HepG2 (cell line): ENCODE results near the gene CDV3. TPM values are rescaled to one million over a fixed set of nuclear protein-coding genes. Genes with fewer than 3 reads are reported as not detected.

Experiments
- ATAD3A ChIP-seq: sonication (generic); formaldehyde crosslinking; IDR thresholded peaks from 2 replicates; pipeline ENCODE4 v1.4.0; 2020; ENCODE audit warnings: missing genetic modification reagents
- CREB1 ChIP-seq, 2 experiments: fragments of 450-650 bp in 1 of 2; IDR thresholded peaks; 2 replicates each; pipeline ENCODE4 v1.6.1; 2016 to 2017; ENCODE audit warnings: control low read depth in 1 of 2, mild to moderate bottlenecking in 1 of 2, missing compliant biosample characterization in 1 of 2, missing genetic modification characterization in 1 of 2
- ELF3 ChIP-seq: IDR thresholded peaks from 2 replicates; pipeline ENCODE4 v1.6.1; 2016; ENCODE audit warnings: missing genetic modification reagents, missing compliant biosample characterization
- HDAC1 ChIP-seq: sonication (generic); formaldehyde crosslinking; IDR thresholded peaks from 2 replicates; pipeline ENCODE4 v1.5.1; 2020; ENCODE audit warnings: mild to moderate bottlenecking, missing genetic modification reagents
- HNF4G ChIP-seq, 2 experiments: sonication (generic) in 1 of 2; formaldehyde crosslinking in 1 of 2; IDR thresholded peaks; 2 replicates each; pipeline versions ENCODE4 v1.4.0 to v1.6.1; 2011 to 2020; ENCODE audit warnings: borderline replicate concordance in 2 of 2, low read depth in 2 of 2, mild to moderate bottlenecking in 2 of 2, low read length in 1 of 2, missing genetic modification reagents in 1 of 2, moderate library complexity in 1 of 2
- JUND ChIP-seq: sonication (generic); formaldehyde crosslinking; IDR thresholded peaks from 2 replicates; pipeline ENCODE4 v1.8.0; 2022; ENCODE audit warnings: mild to moderate bottlenecking, missing genetic modification reagents
- KMT2B ChIP-seq: IDR thresholded peaks from 2 replicates; pipeline ENCODE4 v1.6.1; 2016; ENCODE audit warnings: missing genetic modification reagents, missing compliant biosample characterization
- MAF1 ChIP-seq: sonication (generic); formaldehyde crosslinking; IDR thresholded peaks from 2 replicates; pipeline ENCODE4 v1.5.0; 2020; ENCODE audit warnings: missing genetic modification reagents, borderline replicate concordance
- MED1 ChIP-seq: sonication (generic); formaldehyde crosslinking; IDR thresholded peaks from 2 replicates; pipeline ENCODE4 v1.4.0; 2020; ENCODE audit warnings: missing genetic modification reagents
- POLR2G ChIP-seq: fragments of 200-400 bp; formaldehyde crosslinking; IDR thresholded peaks from 2 replicates; pipeline ENCODE4 v1.6.1; 2018; ENCODE audit warnings: mild to moderate bottlenecking, low read depth, low read length, moderate library complexity
- RARA ChIP-seq: IDR thresholded peaks from 2 replicates; pipeline ENCODE4 v1.6.1; 2016; ENCODE audit warnings: missing genetic modification reagents, missing compliant biosample characterization
- SOX5 ChIP-seq: IDR thresholded peaks from 2 replicates; pipeline ENCODE4 v1.6.1; 2016; ENCODE audit warnings: borderline replicate concordance
- STAT5B ChIP-seq: sonication (generic); formaldehyde crosslinking; IDR thresholded peaks from 2 replicates; pipeline ENCODE4 v1.4.0; 2020; ENCODE audit warnings: missing genetic modification reagents
- TMF1 ChIP-seq: sonication (generic); formaldehyde crosslinking; IDR thresholded peaks from 2 replicates; pipeline ENCODE4 v1.8.1; 2022; ENCODE audit warnings: low read depth, missing genetic modification reagents
- ZNF124 ChIP-seq: sonication (generic); formaldehyde crosslinking; IDR thresholded peaks from 2 replicates; pipeline ENCODE4 v1.4.0; 2020; ENCODE audit warnings: missing genetic modification reagents
- ZNF180 ChIP-seq: sonication (generic); formaldehyde crosslinking; IDR thresholded peaks from 2 replicates; pipeline ENCODE4 v1.4.0; 2020; ENCODE audit warnings: low read depth, missing genetic modification reagents, borderline replicate concordance
- ZNF432 ChIP-seq: sonication (generic); formaldehyde crosslinking; IDR thresholded peaks from 2 replicates; pipeline ENCODE4 v1.5.0; 2020; ENCODE audit warnings: missing genetic modification reagents, mild to moderate bottlenecking, borderline replicate concordance
- ZNF501 ChIP-seq: sonication (generic); formaldehyde crosslinking; IDR thresholded peaks from 2 replicates; pipeline ENCODE4 v1.5.1; 2020; ENCODE audit warnings: mild to moderate bottlenecking, moderate library complexity, missing genetic modification reagents
- ZNF543 ChIP-seq: sonication (generic); formaldehyde crosslinking; IDR thresholded peaks from 2 replicates; pipeline ENCODE4 v1.4.0; 2020; ENCODE audit warnings: mild to moderate bottlenecking, missing genetic modification reagents
- ZNF614 ChIP-seq: IDR thresholded peaks from 2 replicates; pipeline ENCODE4 v1.6.1; 2018; ENCODE audit warnings: missing biosample characterization, missing genetic modification reagents, inconsistent platforms, borderline replicate concordance
- ZNF790 ChIP-seq: sonication (generic); formaldehyde crosslinking; IDR thresholded peaks from 2 replicates; pipeline ENCODE4 v1.8.0; 2022; ENCODE audit warnings: missing genetic modification reagents, mild to moderate bottlenecking, borderline replicate concordance
- ZSCAN21 ChIP-seq: sonication (generic); formaldehyde crosslinking; IDR thresholded peaks from 2 replicates; pipeline ENCODE4 v1.8.0; 2022; ENCODE audit warnings: mild to moderate bottlenecking, missing genetic modification reagents, moderate library complexity, borderline replicate concordance
- polyA plus RNA-seq, 8 experiments: library from polyadenylated mRNA; depleted of rRNA in 3 of 8; stranded (reverse) in 7 of 8; unstranded in 1 of 8; fragments of >200 nt; fragmentation: Illumina TruSeq in 4 of 8; extraction: Trizol in 4 of 8; gene quantifications; 2 replicates each; pipeline versions ENCODE4 v1.2.1 to v1.2.3, GENCODE V29; 2011 to 2016; ENCODE audit warnings: low read depth in 4 of 8, missing spikeins in 1 of 8, mixed read lengths in 1 of 8; ENCODE audit not compliant: insufficient read depth in 1 of 8
- total RNA-seq, 5 experiments: library from RNA; depleted of rRNA; stranded (reverse); fragments of >200 nt; fragmentation: Illumina TruSeq; extraction: Trizol; gene quantifications; 2 replicates each; pipeline ENCODE4 v1.2.3, GENCODE V29; 2016; ENCODE audit warnings: low read depth in 1 of 5
- TF ChIP-seq, protein P1 (sequence below): IDR thresholded peaks from 2 replicates; pipeline ENCODE4 v1.6.1; 2016; ENCODE audit warnings: mild to moderate bottlenecking
- TF ChIP-seq, protein P2 (sequence below): IDR thresholded peaks from 2 replicates; pipeline ENCODE4 v1.6.1; 2016; ENCODE audit warnings: low read depth, missing genetic modification reagents, missing compliant biosample characterization

CDV3 gene
- total and polyA plus RNA-seq, 2 of the 13 experiments (the other 11 are each of a cell fraction or from before 2014, with no cell fraction given) = 46.6 to 145 TPM

DNA sequence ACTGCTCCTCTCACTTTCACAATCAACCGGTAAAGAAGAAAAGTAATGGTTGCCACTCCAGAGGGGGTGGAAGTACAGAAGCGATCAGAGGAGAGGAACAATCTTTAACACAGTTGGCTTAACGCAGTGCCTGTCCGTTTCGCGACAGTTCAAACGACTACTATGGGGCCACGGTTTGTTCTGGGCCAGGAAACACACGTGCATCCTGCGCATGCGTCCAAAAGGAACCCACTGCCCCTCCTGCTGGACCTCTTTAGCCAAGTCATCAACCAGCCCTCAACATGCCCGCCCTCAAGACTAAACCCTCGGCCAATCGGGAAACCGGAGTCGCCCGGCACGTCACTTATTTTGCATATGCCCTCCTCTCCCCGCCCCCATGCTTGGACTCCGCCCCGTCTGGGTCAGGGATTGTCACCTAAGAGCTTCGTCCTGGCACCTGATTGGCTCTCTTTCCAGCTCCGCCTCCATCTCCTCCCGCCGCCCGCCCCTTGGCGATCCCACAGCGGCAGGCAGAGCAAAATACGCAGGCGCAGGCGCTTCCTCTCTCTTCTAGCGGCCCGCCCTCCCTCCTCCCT lies 345 bp upstream of the CDV3 start (continued):
- TF ChIP-seq, protein P1, sequence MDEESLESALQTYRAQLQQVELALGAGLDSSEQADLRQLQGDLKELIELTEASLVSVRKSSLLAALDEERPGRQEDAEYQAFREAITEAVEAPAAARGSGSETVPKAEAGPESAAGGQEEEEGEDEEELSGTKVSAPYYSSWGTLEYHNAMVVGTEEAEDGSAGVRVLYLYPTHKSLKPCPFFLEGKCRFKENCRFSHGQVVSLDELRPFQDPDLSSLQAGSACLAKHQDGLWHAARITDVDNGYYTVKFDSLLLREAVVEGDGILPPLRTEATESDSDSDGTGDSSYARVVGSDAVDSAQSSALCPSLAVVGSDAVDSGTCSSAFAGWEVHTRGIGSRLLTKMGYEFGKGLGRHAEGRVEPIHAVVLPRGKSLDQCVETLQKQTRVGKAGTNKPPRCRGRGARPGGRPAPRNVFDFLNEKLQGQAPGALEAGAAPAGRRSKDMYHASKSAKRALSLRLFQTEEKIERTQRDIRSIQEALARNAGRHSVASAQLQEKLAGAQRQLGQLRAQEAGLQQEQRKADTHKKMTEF (CRISPR knock-in tag) = peak; percentile 57; the same call in 1 of the 2 replicates
- peak; percentile 52; the same call in 1 of the 2 replicates for TF ChIP-seq RARA (CRISPR knock-in tag)
- no peak for TF ChIP-seq MAF1 (CRISPR knock-in tag)
- TF ChIP-seq ZNF543 (CRISPR knock-in tag) = peak; percentile 42; the same call in 1 of the 2 replicates
- TF ChIP-seq HDAC1 = no peak
- TF ChIP-seq TMF1 (CRISPR knock-in tag) = 0 out of 2 replicates have a peak, but pooled peaks have one; percentile 0
- peak; percentile 39; the same call in 1 of the 2 replicates for TF ChIP-seq KMT2B (CRISPR knock-in tag)
- 0 out of 2 replicates have a peak, but pooled peaks have one; percentile 57 for TF ChIP-seq ZNF790 (CRISPR knock-in tag)
- TF ChIP-seq ZNF432 (CRISPR knock-in tag) = no peak
- TF ChIP-seq, protein P2, sequence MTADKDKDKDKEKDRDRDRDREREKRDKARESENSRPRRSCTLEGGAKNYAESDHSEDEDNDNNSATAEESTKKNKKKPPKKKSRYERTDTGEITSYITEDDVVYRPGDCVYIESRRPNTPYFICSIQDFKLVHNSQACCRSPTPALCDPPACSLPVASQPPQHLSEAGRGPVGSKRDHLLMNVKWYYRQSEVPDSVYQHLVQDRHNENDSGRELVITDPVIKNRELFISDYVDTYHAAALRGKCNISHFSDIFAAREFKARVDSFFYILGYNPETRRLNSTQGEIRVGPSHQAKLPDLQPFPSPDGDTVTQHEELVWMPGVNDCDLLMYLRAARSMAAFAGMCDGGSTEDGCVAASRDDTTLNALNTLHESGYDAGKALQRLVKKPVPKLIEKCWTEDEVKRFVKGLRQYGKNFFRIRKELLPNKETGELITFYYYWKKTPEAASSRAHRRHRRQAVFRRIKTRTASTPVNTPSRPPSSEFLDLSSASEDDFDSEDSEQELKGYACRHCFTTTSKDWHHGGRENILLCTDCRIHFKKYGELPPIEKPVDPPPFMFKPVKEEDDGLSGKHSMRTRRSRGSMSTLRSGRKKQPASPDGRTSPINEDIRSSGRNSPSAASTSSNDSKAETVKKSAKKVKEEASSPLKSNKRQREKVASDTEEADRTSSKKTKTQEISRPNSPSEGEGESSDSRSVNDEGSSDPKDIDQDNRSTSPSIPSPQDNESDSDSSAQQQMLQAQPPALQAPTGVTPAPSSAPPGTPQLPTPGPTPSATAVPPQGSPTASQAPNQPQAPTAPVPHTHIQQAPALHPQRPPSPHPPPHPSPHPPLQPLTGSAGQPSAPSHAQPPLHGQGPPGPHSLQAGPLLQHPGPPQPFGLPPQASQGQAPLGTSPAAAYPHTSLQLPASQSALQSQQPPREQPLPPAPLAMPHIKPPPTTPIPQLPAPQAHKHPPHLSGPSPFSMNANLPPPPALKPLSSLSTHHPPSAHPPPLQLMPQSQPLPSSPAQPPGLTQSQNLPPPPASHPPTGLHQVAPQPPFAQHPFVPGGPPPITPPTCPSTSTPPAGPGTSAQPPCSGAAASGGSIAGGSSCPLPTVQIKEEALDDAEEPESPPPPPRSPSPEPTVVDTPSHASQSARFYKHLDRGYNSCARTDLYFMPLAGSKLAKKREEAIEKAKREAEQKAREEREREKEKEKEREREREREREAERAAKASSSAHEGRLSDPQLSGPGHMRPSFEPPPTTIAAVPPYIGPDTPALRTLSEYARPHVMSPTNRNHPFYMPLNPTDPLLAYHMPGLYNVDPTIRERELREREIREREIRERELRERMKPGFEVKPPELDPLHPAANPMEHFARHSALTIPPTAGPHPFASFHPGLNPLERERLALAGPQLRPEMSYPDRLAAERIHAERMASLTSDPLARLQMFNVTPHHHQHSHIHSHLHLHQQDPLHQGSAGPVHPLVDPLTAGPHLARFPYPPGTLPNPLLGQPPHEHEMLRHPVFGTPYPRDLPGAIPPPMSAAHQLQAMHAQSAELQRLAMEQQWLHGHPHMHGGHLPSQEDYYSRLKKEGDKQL (CRISPR knock-in tag) = no peak
- TF ChIP-seq ZNF124 (CRISPR knock-in tag) = peak; percentile 59; the same call in 1 of the 2 replicates
- no peak for TF ChIP-seq JUND
- TF ChIP-seq ZSCAN21 (CRISPR knock-in tag) = no peak; the same call in 1 of the 2 replicates
- TF ChIP-seq ZNF501 = peak; percentile 42; the same call in 1 of the 2 replicates
- peak; percentile 86 for TF ChIP-seq POLR2G
- no peak for TF ChIP-seq MED1
- no peak for TF ChIP-seq ZNF180 (CRISPR knock-in tag)
- TF ChIP-seq SOX5 (CRISPR knock-in tag) = peak; percentile 69
- TF ChIP-seq CREB1 (IDR thresholded peaks at IDR 0.05) = peak; percentile 84
- peak; percentile 72 for TF ChIP-seq CREB1 (CRISPR knock-in tag; IDR thresholded peaks at IDR 0.05)
- no peak for TF ChIP-seq HNF4G (IDR thresholded peaks at IDR 0.05; ENCODE audit: borderline replicate concordance, low read depth, low read length)
- TF ChIP-seq HNF4G (CRISPR knock-in tag; IDR thresholded peaks at IDR 0.05; ENCODE audit: borderline replicate concordance, low read depth) = no peak
- TF ChIP-seq ATAD3A (CRISPR knock-in tag) = no peak
- 0 out of 2 replicates have a peak, but pooled peaks have one; percentile 35 for TF ChIP-seq ELF3 (CRISPR knock-in tag)
- no peak for TF ChIP-seq STAT5B
- TF ChIP-seq ZNF614 (CRISPR knock-in tag) = peak; percentile 37; the same call in 1 of the 2 replicates
